ENCODE results near the gene ESCO1. TPM values are rescaled to one million over a fixed set of nuclear protein-coding genes. Genes with fewer than 3 reads are reported as not detected.

ESCO1 gene
- total RNA-seq, 6 donors from 2014 or later, result 8.1 to 29.6 (median 13.0) TPM

DNA sequence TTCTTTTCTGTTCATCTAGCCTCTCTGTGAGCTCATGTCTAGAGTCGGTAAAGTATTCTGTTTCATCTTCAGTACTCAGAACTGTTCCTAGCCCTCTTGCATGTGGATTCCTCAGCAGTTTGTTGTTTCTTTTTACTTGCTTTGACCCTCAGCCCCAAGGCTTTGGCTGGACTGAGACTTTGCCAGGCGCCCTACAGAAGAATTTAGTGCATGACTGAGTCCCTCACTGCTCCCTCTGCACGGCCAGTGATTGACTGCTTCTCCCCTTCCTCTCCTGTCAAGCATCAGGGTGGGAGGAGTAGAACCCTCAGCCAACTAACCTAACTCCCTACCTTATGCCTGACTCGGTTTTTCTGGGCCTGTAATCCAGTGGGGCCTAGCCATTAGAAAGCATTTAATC is 109.8 kb downstream of the ESCO1 start:
- 80 to 84% methylated on average over 4 of the region's 4 CpGs for WGBS, 2 donors
- Histone ChIP-seq H3K9me3 (no peaks in the 10 kb centered on the region), H3K36me3 (no peaks in the 10 kb centered on the region), H3K4me1 (no peaks in the 10 kb centered on the region), H3K27ac (no peak overlapping the region), H3K4me3 (no peak overlapping the region), H3K27me3 (no peaks in the 10 kb centered on the region)
- DNase-seq (no peak), ATAC-seq (ENCODE audit: low FRiP score in 2 of 2) (no peak)
- TF ChIP-seq POLR2A (IDR thresholded peaks at IDR 0.05) (no peak), EP300 (IDR thresholded peaks at IDR 0.05) (no peak), CTCF (IDR thresholded peaks at IDR 0.05) (no peak), POLR2AphosphoS5 (IDR thresholded peaks at IDR 0.05) (no peak)

- Histone ChIP-seq H3K27me3 (no peaks in the 10 kb centered on the region), H3K4me3 (no peak overlapping the region), H3K4me1 (no peaks in the 10 kb centered on the region), H3K36me3 (no peaks in the 10 kb centered on the region), H3K27ac (no peak overlapping the region), H3K9me3 (no peaks in the 10 kb centered on the region)
- ATAC-seq (ENCODE audit: low FRiP score in 2 of 2), result no peak
- TF ChIP-seq CTCF (IDR thresholded peaks at IDR 0.05), result no peak
- TF ChIP-seq POLR2AphosphoS5 (IDR thresholded peaks at IDR 0.05), result no peak
- TF ChIP-seq POLR2A (IDR thresholded peaks at IDR 0.05), result no peak
- no peak for TF ChIP-seq EP300 (IDR thresholded peaks at IDR 0.05)
- DNase-seq, result no peak
- WGBS, 2 donors, result 90 to 96% methylated on average over 15 of the region's 15 CpGs
Measured at GRCh38 chr18:21489919-21490495, 110.5 kb downstream of the ESCO1 start.

- WGBS, 2 donors, result 52 to 53% methylated on average over 6 of the region's 6 CpGs
- peak; percentile 59 to 64 for ATAC-seq (ENCODE audit: low FRiP score in 2 of 2)
- DNase-seq, result peak in 1 of 2 donors; percentile 33
- Histone ChIP-seq H3K4me3 (no peak overlapping the region), H3K4me1 (no peaks in the 10 kb centered on the region), H3K9me3 (no peaks in the 10 kb centered on the region), H3K27me3 (no peaks in the 10 kb centered on the region), H3K27ac (no peak overlapping the region), H3K36me3 (no peaks in the 10 kb centered on the region)
- TF ChIP-seq CTCF (IDR thresholded peaks at IDR 0.05) (peak; percentile 14 to 66 (median 50)), POLR2AphosphoS5 (IDR thresholded peaks at IDR 0.05) (no peak)
Measured at GRCh38 chr18:21489119-21489750, 111.3 kb downstream of the ESCO1 start.

- no peaks in the 10 kb centered on the region for H3K4me1 ChIP-seq
- WGBS, 2 donors, result 84 to 85% methylated on average over 3 of the region's 3 CpGs
- H3K27me3 ChIP-seq, result no peaks in the 10 kb centered on the region
- no peak for ATAC-seq (ENCODE audit: low FRiP score in 2 of 2)
- no peak for DNase-seq
- H3K27ac ChIP-seq, result no peak overlapping the region
- H3K36me3 ChIP-seq, result no peaks in the 10 kb centered on the region
- TF ChIP-seq POLR2AphosphoS5 (IDR thresholded peaks at IDR 0.05), result no peak
- TF ChIP-seq POLR2A (IDR thresholded peaks at IDR 0.05), result no peak
- no peak for TF ChIP-seq EP300 (IDR thresholded peaks at IDR 0.05)
- TF ChIP-seq CTCF (IDR thresholded peaks at IDR 0.05), result no peak
- H3K4me3 ChIP-seq, result no peak overlapping the region
- no peaks in the 10 kb centered on the region for H3K9me3 ChIP-seq
Measured at GRCh38 chr18:21486905-21487437, 113.5 kb downstream of the ESCO1 start.
